ENCODE results near the gene ZNHIT1.

Gene ZNHIT1

GRCh38 chr7:101220295-101220694, 2.3 kb downstream of the ZNHIT1 start:
- no peak for DNase-seq

GRCh38 chr7:101222275-101222830, 4.4 kb downstream of the ZNHIT1 start:
- no peak for DNase-seq

GRCh38 chr7:101223528-101223927, 5.6 kb downstream of the ZNHIT1 start:
- no peak for DNase-seq

- no peak for DNase-seq
Observed at GRCh38 chr7:101225650-101226049, 7.7 kb downstream of the ZNHIT1 start.

- no peak for DNase-seq
Observed at GRCh38 chr7:101226721-101227120, 8.8 kb downstream of the ZNHIT1 start.

GRCh38 chr7:101231644-101232043, 13.7 kb downstream of the ZNHIT1 start:
- no peak for DNase-seq

GRCh38 chr7:101232141-101232850, 14.3 kb downstream of the ZNHIT1 start:
- DNase-seq, result no peak

GRCh38 chr7:101233907-101234547, 16.1 kb downstream of the ZNHIT1 start:
- no peak for DNase-seq

- DNase-seq, result no peak
Observed at GRCh38 chr7:101234636-101235035, 16.7 kb downstream of the ZNHIT1 start.

GRCh38 chr7:101235050-101235449, 17.1 kb downstream of the ZNHIT1 start:
- no peak for DNase-seq

- DNase-seq, result no peak
Observed at GRCh38 chr7:101235522-101235921, 17.6 kb downstream of the ZNHIT1 start.

- DNase-seq, result no peak
Observed at GRCh38 chr7:101236292-101236835, 18.4 kb downstream of the ZNHIT1 start.

- peak; percentile 84 for DNase-seq
Observed at GRCh38 chr7:101237206-101238067, 19.5 kb downstream of the ZNHIT1 start, which contains the start of gene CLDN15. Gene CLDN15, minus strand, starts transcription at chr7:101237802. Its CDS starts 221 bp downstream, at chr7:101237581.

- no peak for DNase-seq
Observed at GRCh38 chr7:101238226-101239182, 20.5 kb downstream of the ZNHIT1 start.

GRCh38 chr7:101239191-101239950, 21.4 kb downstream of the ZNHIT1 start:
- no peak for DNase-seq

GRCh38 chr7:101239951-101240220, 21.9 kb downstream of the ZNHIT1 start:
- DNase-seq, result no peak

- DNase-seq, result no peak
Observed at GRCh38 chr7:101240226-101241014, 22.5 kb downstream of the ZNHIT1 start.

- no peak for DNase-seq
Observed at GRCh38 chr7:101241015-101241363, 23.0 kb downstream of the ZNHIT1 start.

- no peak for DNase-seq
Observed at GRCh38 chr7:101241443-101242349, 23.7 kb downstream of the ZNHIT1 start.
